Measurements from ENCODE around the gene BTK. TPM values are rescaled to one million over a fixed set of nuclear protein-coding genes. Genes with fewer than 3 reads are reported as not detected.

Gene BTK
- total RNA-seq, 2 experiments from 2014 or later, result 133 to 140 TPM

GRCh38 chrX:101415180-101416145 is 29.5 kb upstream of the BTK start:
- peak overlapping the region; percentile 36; the same call in 1 of the 2 replicates for H3K4me2 ChIP-seq (ENCODE audit: low read length)
- peaks cover 29% of the 10 kb centered on the region for H3K36me3 ChIP-seq (ENCODE audit: insufficient read depth, low read length)
- ChIA-PET POLR2A (interaction anchor here (1.1 kb wide), 1 partner anchor 178 kb away, joined by 3 read pairs; no protein-coding TSS in a partner anchor), CTCF (ENCODE audit: unreplicated experiment) (no interaction called here)
- H3K4me3 ChIP-seq (ENCODE audit: low read depth, low read length, poor library complexity, severe bottlenecking), result no peak overlapping the region
- no peak overlapping the region for H2AFZ ChIP-seq (ENCODE audit: low read length)
- H3K9me3 ChIP-seq (ENCODE audit: low read length), result no peaks in the 10 kb centered on the region
- peaks cover 12% of the 10 kb centered on the region for H3K4me1 ChIP-seq (ENCODE audit: insufficient read depth, low read length, poor library complexity, severe bottlenecking)
- no TSS peak for BruUV-seq (replicated peaks)
- peaks cover 30% of the 10 kb centered on the region for H3K79me2 ChIP-seq (ENCODE audit: insufficient read depth, low read depth, low read length)
- TF ChIP-seq EZH2phosphoT487 (IDR thresholded peaks at IDR 0.05; ENCODE audit: borderline replicate concordance, low read depth, low read length) (no peak), CTCF (conservative IDR thresholded peaks at IDR 0.05; ENCODE audit: low read length) (peak; percentile 84)
- intact Hi-C loops (cut with micrococcal nuclease; ENCODE audit: unreplicated experiment), result loop anchor here (2.0 to 5.0 kb wide), 2 partner anchors 177 to 383 kb away; no protein-coding TSS in a partner anchor
- no peaks in the 10 kb centered on the region for H4K20me1 ChIP-seq (ENCODE audit: insufficient read depth, low read length)
- no peaks in the 10 kb centered on the region for H3K9me2 ChIP-seq (ENCODE audit: insufficient read depth, low read length)
- peak overlapping the region; percentile 47 for H3K27ac ChIP-seq (ENCODE audit: low read depth, low read length, poor library complexity, severe bottlenecking)
- peak; percentile 64 for DNase-seq (ENCODE audit: low spot score)

- POLR2A ChIA-PET, result no interaction called here
- CTCF ChIA-PET (ENCODE audit: unreplicated experiment), result interaction anchor here (0.5 kb wide), 1 partner anchor 526 kb away, joined by 3 read pairs; no protein-coding TSS in a partner anchor
- DNase-seq (ENCODE audit: low spot score), result no peak
- no TSS peak for BruUV-seq (replicated peaks)
- Histone ChIP-seq H3K79me2 (ENCODE audit: insufficient read depth, low read depth, low read length) (peaks cover 58% of the 10 kb centered on the region), H3K4me1 (ENCODE audit: insufficient read depth, low read length, poor library complexity, severe bottlenecking) (peaks cover 18% of the 10 kb centered on the region), H3K9me2 (ENCODE audit: insufficient read depth, low read length) (no peaks in the 10 kb centered on the region), H3K9me3 (ENCODE audit: low read length) (no peaks in the 10 kb centered on the region), H3K36me3 (ENCODE audit: insufficient read depth, low read length) (peaks cover 31% of the 10 kb centered on the region), H3K4me3 (ENCODE audit: low read depth, low read length, poor library complexity, severe bottlenecking) (no peak overlapping the region), H4K20me1 (ENCODE audit: insufficient read depth, low read length) (no peaks in the 10 kb centered on the region), H2AFZ (ENCODE audit: low read length) (no peak overlapping the region), H3K27ac (ENCODE audit: low read depth, low read length, poor library complexity, severe bottlenecking) (no peak overlapping the region), H3K4me2 (ENCODE audit: low read length) (no peak overlapping the region)
- no peak for TF ChIP-seq CTCF (conservative IDR thresholded peaks at IDR 0.05; ENCODE audit: low read length)
- TF ChIP-seq EZH2phosphoT487 (IDR thresholded peaks at IDR 0.05; ENCODE audit: borderline replicate concordance, low read depth, low read length), result no peak
- intact Hi-C loops (cut with micrococcal nuclease; ENCODE audit: unreplicated experiment), result no loop called here
Observed at GRCh38 chrX:101411984-101412383, 26.0 kb upstream of the BTK start.

GRCh38 chrX:101410461-101410860 is 24.5 kb upstream of the BTK start:
- intact Hi-C loops (cut with micrococcal nuclease; ENCODE audit: unreplicated experiment), result no loop called here
- TF ChIP-seq EZH2phosphoT487 (IDR thresholded peaks at IDR 0.05; ENCODE audit: borderline replicate concordance, low read depth, low read length), result no peak
- no peak for TF ChIP-seq CTCF (conservative IDR thresholded peaks at IDR 0.05; ENCODE audit: low read length)
- H2AFZ ChIP-seq (ENCODE audit: low read length), result no peak overlapping the region
- H3K4me2 ChIP-seq (ENCODE audit: low read length), result peak overlapping the region; percentile 90
- no peak for DNase-seq (ENCODE audit: low spot score)
- no peak overlapping the region for H3K4me3 ChIP-seq (ENCODE audit: low read depth, low read length, poor library complexity, severe bottlenecking)
- ChIA-PET CTCF (ENCODE audit: unreplicated experiment) (no interaction called here), POLR2A (no interaction called here)
- H3K9me3 ChIP-seq (ENCODE audit: low read length), result no peaks in the 10 kb centered on the region
- H3K4me1 ChIP-seq (ENCODE audit: insufficient read depth, low read length, poor library complexity, severe bottlenecking), result peaks cover 16% of the 10 kb centered on the region
- no peaks in the 10 kb centered on the region for H3K9me2 ChIP-seq (ENCODE audit: insufficient read depth, low read length)
- peaks cover 72% of the 10 kb centered on the region for H3K79me2 ChIP-seq (ENCODE audit: insufficient read depth, low read depth, low read length)
- peaks cover 32% of the 10 kb centered on the region for H3K36me3 ChIP-seq (ENCODE audit: insufficient read depth, low read length)
- H4K20me1 ChIP-seq (ENCODE audit: insufficient read depth, low read length), result no peaks in the 10 kb centered on the region
- no peak overlapping the region for H3K27ac ChIP-seq (ENCODE audit: low read depth, low read length, poor library complexity, severe bottlenecking)
- no TSS peak for BruUV-seq (replicated peaks)
